K562 (cell line): ENCODE measurements around the gene ARMH3. TPM values are rescaled to one million over a fixed set of nuclear protein-coding genes. Genes with fewer than 3 reads are reported as not detected.

Source experiments
- TEAD2 ChIP-seq: fragments of 450-650 bp; IDR thresholded peaks from 2 replicates; pipeline ENCODE4 v1.6.1; 2016; ENCODE audit warnings: missing genetic modification characterization, control low read depth, missing compliant biosample characterization
- ZNF785 ChIP-seq: fragments of 250-450 bp; sonication (Bioruptor Pico); IDR thresholded peaks from 2 replicates; pipeline ENCODE4 v1.4.0; 2020; ENCODE audit warnings: mild to moderate bottlenecking
- polyA plus RNA-seq, 8 experiments: library from polyadenylated mRNA; depleted of rRNA in 4 of 8; stranded (reverse) in 5 of 8; unstranded in 3 of 8; fragments of >200 nt; fragmentation: Nextera tagmentation in 2 of 8; fragmentation: Illumina TruSeq in 1 of 8; extraction: Ambion mirVana in 2 of 8; extraction: Trizol in 1 of 8; gene quantifications; 2 replicates each; pipeline versions ENCODE4 v1.2.1 to v1.2.3, GENCODE V29; 2011 to 2014; ENCODE audit warnings: inconsistent platforms in 1 of 8, missing spikeins in 1 of 8
- total RNA-seq, 7 experiments: library from RNA; depleted of rRNA in 6 of 7; stranded (reverse); fragments of >200 nt in 6 of 7; fragmentation: Illumina TruSeq in 2 of 7; extraction: Trizol in 2 of 7; gene quantifications; 2 replicates each; pipeline versions ENCODE4 v1.2.1 to v1.2.3, GENCODE V29; 2011 to 2021; ENCODE audit warnings: low replicate concordance in 1 of 7
- TF ChIP-seq, protein P1 (sequence below): sonication (generic); formaldehyde crosslinking; IDR thresholded peaks from 2 replicates; pipeline ENCODE4 v1.8.0; 2022; ENCODE audit warnings: missing genetic modification reagents, mild to moderate bottlenecking, borderline replicate concordance
- TF ChIP-seq, protein P2 (sequence below): fragments of 200-600 bp; sonication (generic); IDR thresholded peaks from one replicate; pipeline ENCODE4 v1.6.1; 2012; ENCODE audit warnings: mild to moderate bottlenecking, low read depth, low read length, inconsistent platforms
- TF ChIP-seq, protein P3 (sequence below), 2 experiments: fragments of 450-650 bp in 1 of 2; sonication (generic) in 1 of 2; formaldehyde crosslinking; conservative IDR thresholded peaks; 2 replicates each; pipeline versions ENCODE4 v1.4.0 to v1.8.1; 2020 to 2022; ENCODE audit warnings: mild to moderate bottlenecking in 1 of 2, missing genetic modification reagents in 1 of 2

ARMH3 gene
- total and polyA plus RNA-seq, 9 of the 15 experiments (the other 6 are each of a cell fraction or from before 2014, with no cell fraction given) = 0.29 to 0.73 TPM; not detected in 7

DNA sequence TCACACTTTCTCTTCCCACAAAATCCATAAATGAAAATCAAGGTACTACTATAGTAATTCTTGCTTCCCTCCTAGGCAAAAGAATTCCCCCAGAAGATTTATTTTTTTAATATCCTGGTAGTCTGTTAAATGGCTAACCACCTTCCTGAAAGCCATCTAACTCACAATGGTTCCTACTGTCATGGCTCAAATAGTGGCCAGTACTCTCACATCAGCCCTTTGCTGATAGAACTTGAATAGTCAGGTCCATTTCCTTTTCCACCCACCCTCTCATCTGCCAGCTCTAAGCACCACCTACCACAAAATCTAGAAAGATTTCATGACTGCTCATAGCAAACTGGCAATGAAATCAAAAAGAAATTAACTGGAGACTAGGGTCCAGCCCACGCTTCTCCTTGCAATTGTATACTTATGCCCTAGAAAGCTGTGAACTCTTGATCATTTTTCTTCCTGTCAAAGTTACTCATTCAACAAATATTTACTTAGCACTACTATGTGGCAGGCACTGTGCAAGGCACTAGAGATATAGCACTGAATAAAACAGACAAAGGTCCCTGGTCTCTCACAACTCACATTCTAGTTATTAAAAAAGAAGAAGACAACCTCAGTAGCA, 60.4 kb downstream of the ARMH3 start (continued):
- TF ChIP-seq, protein P1, sequence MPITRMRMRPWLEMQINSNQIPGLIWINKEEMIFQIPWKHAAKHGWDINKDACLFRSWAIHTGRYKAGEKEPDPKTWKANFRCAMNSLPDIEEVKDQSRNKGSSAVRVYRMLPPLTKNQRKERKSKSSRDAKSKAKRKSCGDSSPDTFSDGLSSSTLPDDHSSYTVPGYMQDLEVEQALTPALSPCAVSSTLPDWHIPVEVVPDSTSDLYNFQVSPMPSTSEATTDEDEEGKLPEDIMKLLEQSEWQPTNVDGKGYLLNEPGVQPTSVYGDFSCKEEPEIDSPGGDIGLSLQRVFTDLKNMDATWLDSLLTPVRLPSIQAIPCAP (CRISPR knock-in tag) = no peak
- TF ChIP-seq, protein P2, sequence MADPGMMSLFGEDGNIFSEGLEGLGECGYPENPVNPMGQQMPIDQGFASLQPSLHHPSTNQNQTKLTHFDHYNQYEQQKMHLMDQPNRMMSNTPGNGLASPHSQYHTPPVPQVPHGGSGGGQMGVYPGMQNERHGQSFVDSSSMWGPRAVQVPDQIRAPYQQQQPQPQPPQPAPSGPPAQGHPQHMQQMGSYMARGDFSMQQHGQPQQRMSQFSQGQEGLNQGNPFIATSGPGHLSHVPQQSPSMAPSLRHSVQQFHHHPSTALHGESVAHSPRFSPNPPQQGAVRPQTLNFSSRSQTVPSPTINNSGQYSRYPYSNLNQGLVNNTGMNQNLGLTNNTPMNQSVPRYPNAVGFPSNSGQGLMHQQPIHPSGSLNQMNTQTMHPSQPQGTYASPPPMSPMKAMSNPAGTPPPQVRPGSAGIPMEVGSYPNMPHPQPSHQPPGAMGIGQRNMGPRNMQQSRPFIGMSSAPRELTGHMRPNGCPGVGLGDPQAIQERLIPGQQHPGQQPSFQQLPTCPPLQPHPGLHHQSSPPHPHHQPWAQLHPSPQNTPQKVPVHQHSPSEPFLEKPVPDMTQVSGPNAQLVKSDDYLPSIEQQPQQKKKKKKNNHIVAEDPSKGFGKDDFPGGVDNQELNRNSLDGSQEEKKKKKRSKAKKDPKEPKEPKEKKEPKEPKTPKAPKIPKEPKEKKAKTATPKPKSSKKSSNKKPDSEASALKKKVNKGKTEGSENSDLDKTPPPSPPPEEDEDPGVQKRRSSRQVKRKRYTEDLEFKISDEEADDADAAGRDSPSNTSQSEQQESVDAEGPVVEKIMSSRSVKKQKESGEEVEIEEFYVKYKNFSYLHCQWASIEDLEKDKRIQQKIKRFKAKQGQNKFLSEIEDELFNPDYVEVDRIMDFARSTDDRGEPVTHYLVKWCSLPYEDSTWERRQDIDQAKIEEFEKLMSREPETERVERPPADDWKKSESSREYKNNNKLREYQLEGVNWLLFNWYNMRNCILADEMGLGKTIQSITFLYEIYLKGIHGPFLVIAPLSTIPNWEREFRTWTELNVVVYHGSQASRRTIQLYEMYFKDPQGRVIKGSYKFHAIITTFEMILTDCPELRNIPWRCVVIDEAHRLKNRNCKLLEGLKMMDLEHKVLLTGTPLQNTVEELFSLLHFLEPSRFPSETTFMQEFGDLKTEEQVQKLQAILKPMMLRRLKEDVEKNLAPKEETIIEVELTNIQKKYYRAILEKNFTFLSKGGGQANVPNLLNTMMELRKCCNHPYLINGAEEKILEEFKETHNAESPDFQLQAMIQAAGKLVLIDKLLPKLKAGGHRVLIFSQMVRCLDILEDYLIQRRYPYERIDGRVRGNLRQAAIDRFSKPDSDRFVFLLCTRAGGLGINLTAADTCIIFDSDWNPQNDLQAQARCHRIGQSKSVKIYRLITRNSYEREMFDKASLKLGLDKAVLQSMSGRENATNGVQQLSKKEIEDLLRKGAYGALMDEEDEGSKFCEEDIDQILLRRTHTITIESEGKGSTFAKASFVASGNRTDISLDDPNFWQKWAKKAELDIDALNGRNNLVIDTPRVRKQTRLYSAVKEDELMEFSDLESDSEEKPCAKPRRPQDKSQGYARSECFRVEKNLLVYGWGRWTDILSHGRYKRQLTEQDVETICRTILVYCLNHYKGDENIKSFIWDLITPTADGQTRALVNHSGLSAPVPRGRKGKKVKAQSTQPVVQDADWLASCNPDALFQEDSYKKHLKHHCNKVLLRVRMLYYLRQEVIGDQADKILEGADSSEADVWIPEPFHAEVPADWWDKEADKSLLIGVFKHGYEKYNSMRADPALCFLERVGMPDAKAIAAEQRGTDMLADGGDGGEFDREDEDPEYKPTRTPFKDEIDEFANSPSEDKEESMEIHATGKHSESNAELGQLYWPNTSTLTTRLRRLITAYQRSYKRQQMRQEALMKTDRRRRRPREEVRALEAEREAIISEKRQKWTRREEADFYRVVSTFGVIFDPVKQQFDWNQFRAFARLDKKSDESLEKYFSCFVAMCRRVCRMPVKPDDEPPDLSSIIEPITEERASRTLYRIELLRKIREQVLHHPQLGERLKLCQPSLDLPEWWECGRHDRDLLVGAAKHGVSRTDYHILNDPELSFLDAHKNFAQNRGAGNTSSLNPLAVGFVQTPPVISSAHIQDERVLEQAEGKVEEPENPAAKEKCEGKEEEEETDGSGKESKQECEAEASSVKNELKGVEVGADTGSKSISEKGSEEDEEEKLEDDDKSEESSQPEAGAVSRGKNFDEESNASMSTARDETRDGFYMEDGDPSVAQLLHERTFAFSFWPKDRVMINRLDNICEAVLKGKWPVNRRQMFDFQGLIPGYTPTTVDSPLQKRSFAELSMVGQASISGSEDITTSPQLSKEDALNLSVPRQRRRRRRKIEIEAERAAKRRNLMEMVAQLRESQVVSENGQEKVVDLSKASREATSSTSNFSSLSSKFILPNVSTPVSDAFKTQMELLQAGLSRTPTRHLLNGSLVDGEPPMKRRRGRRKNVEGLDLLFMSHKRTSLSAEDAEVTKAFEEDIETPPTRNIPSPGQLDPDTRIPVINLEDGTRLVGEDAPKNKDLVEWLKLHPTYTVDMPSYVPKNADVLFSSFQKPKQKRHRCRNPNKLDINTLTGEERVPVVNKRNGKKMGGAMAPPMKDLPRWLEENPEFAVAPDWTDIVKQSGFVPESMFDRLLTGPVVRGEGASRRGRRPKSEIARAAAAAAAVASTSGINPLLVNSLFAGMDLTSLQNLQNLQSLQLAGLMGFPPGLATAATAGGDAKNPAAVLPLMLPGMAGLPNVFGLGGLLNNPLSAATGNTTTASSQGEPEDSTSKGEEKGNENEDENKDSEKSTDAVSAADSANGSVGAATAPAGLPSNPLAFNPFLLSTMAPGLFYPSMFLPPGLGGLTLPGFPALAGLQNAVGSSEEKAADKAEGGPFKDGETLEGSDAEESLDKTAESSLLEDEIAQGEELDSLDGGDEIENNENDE = no peak
- TF ChIP-seq, protein P3, sequence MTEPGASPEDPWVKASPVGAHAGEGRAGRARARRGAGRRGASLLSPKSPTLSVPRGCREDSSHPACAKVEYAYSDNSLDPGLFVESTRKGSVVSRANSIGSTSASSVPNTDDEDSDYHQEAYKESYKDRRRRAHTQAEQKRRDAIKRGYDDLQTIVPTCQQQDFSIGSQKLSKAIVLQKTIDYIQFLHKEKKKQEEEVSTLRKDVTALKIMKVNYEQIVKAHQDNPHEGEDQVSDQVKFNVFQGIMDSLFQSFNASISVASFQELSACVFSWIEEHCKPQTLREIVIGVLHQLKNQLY (CRISPR knock-in tag; conservative IDR thresholded peaks at IDR 0.05) = no peak
- TF ChIP-seq ZNF785 (no peak), TEAD2 (tag) (no peak)
- TF ChIP-seq, all 486 proteins: peak for 0
